GM19324 (cell line): ENCODE measurements around the gene FLYWCH1.
"Not testable (repeated sequence)": the region's sequence is repeated elsewhere in the genome, so short reads cannot be mapped to it uniquely, and the experiment has no call there.

Source experiments
- ATAC-seq: cut with Tn5 transposase; IDR thresholded peaks from one replicate; pipeline ENCODE4 v1.9.1; 2021; ENCODE audit warnings: mild to moderate bottlenecking, moderate library complexity; ENCODE audit not compliant: unreplicated experiment, low FRiP score

The FLYWCH1 gene

DNA sequence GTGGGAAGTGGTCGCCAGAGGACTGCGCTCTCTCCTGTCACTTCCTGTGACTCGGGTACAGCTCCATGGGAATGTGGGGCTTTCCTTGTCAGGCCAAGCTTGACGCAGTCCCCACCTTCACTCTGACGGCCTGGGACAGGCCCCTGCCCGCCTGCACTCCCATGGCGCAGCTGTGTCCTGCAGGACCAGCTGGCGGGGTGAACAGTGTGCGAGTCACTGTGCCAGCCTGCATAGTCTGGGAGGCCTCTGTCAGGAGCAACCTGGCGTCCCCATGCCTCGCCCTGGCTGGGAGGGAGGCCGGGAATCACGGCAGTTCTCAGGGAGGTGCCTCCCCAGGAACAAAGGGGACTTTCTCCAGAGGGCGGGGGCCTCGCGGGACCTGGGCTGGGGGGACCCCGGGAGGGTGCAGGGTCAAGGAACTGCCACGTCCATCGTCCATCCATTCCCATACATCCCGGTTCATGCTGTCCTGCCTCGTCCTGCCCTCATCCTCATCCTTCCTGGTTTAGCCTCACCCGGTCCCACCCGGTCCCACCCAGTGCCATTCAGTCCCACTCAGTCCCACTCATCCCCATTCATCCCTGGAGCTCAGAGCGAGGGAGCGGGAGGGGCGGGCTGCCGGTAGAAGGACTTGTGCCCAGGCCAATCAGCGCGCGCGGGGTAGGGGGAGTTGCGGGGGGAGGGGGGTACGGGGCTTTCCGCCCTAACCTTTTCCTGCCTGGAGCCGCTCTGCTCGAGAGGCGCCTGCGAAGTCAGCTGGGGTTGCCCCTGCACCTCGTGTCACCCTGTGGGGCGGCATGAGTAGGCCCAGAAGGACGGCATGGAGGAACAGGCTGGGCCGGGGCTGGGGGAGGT lies 13.4 kb downstream of the FLYWCH1 start:
- no peak for ATAC-seq

DNA sequence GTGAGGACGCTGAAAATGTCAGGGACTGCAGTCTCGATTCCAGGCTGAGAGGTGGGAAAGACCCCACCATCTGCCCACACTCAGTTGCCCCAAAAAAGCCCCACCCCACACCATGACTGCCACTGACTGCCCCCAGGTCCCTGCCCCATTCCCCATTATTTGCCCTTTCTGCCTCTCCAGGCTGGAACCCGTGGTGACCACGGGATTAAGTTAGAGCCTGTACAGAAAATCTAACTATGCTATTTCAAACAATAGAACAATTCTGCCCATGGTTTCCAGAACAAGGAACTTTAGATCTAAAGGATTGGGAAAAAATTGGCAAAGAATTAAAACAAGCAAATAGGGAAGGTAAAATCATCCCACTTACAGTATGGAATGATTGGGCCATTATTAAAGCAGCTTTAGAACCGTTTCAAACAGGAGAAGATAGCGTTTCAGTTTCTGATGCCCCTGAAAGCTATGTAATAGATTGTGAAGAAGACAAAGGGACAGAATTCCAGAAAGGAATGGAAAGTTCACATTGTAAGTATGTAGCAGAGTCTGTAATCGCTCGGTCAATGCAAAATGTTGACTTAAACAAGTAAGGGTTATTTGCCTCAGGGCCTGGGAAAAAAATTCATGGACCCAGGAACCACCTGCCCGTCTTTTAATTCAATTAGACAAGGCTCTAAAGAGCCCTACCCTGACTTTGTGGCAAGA lies 14.4 kb downstream of the FLYWCH1 start:
- ATAC-seq: no peak

DNA sequence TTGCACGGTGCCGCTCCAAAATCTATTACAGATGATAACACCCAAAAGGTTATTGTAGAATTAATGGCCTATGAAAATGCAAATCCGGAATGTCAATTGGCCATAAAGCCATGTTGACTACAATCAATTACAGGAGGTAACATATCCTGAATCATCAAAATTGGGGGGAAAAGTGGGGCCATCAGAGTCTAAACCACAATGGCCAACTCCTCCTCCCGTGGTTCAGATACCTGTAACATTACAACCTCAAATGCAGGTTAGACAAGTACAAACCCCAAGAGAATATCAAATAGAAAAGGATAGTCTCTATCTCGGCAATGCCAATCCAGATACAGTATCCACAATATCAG lies 14.9 kb downstream of the FLYWCH1 start:
- ATAC-seq: no peak

DNA sequence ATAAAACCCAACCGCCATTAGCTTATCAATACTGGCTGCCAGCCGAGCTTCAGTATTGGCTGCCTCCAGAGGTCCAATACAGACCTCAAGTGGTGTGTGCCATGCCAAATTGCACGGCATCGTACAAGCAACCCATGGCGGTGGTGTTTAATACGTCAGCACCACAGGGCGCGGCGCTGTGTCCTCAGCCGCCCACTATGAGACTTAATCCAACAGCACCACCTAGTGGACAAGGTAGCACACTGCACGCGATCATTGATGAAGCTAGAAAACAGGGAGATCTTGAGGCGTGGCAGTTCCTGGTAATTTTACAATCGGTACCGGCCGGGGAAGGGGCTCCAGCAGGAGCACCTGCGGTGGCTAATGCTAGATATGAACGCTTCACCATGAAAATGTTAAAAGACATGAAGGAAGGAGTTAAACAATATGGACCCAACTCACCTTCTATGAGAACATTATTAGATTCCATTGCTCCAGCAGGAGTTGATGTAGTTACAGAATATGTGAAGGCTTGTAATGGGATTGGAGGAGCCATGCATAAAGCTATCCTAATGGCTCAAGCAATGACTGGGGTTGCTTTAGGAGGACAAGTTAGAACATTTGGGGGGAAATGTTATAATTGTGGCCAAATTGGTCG lies 15.4 kb downstream of the FLYWCH1 start:
- peak; percentile 57 for ATAC-seq

DNA sequence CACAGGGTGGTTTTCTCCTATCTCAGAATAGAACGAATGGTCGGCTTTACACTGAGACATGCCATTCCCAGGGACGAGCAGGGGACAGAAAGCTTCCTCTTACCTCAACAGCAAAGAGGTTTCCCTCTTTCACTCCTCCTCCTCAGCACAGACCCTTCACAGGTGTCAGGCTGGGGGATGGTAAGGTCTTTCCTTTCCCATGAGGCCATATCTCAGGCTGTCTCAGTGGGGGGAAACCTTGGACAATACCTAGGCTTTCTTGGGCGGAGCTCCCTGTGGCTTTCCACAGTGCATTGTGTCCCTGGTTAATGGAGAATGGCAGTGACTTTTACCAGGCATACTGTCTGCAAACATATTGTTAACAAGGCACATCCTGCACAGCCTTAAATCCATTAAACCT lies 16.4 kb downstream of the FLYWCH1 start:
- ATAC-seq: not testable (repeated sequence)

DNA sequence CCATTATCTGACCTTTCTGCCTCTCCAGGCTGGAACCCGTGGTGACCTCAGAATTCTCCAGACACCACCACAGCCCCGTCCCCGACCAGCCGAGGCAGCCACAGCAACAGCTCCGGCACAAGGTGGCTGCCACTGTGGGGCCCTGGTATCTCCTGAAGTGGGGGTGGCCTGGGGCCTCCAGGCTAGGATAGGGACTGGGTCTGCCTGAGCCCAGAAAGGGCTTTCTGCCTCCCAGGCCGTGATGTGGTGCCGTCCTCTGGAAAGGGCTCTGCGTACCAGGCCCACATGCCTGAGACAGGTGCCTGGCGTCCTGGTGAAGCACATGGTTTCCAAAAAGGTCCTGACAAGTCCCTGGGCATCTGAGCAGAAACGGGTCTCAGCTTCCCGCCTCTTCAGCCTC lies 17.1 kb downstream of the FLYWCH1 start:
- ATAC-seq: no peak

DNA sequence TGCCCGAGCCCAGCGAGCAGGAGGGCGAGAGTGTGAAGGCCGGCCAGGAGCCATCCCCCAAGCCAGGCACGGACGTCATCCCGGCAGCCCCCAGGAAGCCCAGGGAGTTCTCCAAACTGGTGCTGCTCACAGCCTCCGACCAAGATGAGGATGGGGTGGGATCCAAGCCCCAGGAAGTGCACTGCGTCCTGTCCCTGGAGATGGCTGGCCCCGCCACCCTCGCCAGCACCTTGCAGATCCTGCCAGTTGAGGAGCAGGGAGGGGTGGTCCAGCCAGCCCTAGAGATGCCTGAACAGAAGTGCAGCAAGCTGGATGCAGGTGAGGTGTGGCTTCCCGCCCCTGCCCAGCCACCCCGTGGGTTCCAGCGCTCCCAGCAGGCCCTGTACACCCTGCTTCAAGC lies 18.0 kb downstream of the FLYWCH1 start:
- no peak for ATAC-seq

DNA sequence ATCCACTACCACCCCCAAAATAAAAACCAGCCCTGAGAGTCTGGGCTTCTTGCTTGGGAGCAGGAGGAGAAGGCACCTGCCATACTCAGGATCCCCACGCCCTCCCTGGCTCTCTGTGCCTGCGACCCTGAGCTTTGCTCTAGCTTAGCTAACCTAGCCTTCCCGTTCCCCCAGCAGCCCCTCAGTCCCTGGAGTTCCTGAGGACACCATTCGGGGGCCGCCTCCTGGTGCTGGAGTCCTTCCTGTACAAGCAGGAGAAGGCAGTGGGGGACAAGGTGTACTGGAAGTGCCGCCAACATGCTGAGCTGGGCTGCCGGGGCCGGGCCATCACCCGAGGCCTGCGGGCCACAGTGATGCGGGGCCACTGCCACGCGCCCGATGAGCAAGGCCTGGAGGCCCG lies 18.5 kb downstream of the FLYWCH1 start:
- ATAC-seq: no peak

DNA sequence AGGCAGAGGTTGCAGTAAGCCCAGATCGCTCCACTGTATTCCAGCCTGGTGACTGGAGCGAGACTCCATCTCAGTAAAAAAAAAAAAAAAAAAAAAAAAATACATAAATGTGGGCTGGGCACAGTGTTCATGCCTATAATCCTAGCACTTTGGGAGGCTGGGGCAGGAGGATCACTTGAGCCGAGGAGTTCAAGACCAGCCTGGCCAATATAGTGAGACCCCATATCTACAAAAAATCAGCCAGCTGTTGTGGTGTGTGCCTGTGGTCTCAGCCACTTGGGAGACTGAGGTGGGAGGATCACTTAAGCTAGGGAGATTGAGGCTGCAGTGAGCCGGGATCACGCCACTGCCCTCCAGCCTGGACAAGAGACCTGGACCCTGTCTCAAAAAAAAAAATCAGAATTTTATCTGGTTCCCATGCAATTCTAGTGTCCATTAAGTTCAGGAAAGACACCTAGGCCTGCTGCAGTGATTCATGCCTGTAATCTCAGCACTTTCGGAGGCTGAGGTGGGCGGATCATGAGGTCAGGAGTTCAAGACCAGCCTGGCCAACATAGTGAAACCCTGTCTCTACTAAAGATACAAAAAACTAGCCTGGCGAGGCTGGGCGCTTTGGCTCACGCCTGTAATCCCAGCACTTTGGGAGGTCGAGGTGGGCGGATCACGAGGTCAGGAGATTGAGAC lies 19.6 kb downstream of the FLYWCH1 start:
- ATAC-seq: not testable (repeated sequence)

DNA sequence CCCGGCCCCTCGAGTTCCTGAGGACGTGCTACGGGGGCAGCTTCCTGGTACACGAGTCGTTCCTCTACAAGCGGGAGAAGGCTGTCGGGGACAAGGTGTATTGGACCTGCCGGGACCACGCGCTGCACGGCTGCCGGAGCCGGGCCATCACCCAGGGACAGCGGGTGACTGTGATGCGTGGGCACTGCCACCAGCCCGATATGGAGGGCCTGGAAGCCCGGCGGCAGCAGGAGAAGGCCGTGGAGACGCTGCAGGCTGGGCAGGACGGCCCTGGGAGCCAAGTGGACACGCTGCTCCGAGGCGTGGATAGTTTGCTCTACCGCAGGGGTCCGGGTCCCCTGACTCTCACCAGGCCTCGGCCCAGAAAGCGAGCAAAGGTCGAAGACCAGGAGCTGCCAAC lies 21.4 kb downstream of the FLYWCH1 start:
- no peak for ATAC-seq

DNA sequence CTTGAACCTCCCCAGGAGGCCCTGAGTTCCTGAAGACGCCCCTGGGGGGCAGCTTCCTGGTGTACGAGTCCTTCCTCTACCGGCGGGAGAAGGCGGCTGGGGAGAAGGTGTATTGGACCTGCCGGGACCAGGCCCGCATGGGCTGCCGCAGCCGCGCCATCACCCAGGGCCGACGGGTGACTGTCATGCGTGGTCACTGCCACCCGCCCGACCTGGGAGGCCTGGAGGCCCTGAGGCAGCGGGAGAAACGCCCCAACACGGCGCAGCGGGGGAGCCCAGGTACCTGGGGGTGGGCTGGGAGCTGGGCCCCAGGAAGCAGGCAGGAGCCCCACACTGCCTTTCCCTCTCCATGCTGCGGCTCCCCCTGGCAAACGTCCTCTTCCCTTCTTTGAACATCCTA lies 22.0 kb downstream of the FLYWCH1 start:
- no peak for ATAC-seq

DNA sequence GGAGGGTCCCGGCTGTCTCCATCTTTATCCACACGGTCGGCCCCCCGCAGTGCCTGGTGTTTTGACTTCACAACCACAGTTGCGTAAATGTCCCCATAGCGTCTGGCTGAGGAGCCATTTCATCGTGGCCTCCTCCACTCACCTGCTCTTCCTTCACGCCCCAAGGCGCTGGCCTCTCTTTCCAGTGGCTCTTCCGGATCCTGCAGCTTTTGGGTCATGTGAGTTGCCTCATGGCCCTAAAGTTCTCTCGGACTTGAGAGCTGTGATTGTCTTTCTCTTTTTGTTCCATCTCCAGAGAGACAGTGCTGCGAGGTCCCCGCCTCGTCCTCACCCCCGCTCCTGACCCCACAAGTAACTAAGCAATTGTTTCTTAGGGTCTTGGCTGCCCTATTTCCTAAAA lies 22.7 kb downstream of the FLYWCH1 start:
- no peak for ATAC-seq

DNA sequence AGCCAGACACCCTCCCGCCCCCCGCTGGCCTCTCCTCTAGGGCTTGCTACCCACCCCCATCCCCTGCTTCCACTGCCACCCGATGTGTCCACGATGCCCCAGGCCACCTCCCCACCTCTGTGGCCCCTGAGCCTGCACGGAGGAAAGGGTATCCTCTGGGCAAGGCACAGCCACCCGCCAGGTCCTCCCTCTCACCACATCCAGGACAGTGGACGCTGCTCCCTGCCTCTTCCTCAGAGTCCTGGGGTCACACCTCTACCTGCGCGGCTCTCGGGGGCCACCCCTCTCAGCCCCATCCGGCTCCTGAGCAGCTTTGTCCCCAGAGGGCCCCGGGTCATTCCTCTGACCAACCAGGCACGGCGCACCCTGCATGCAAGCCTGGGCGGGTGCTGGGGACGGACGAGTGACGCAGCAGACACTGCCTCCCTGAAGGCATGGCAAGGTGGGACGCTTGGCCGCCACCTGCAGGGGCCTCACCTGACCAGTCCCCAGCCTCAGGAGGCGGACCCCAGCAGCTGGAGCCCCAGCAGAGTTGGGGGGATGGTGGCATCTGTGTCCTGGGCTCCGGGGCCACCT lies 24.8 kb downstream of the FLYWCH1 start:
- ATAC-seq: no peak

DNA sequence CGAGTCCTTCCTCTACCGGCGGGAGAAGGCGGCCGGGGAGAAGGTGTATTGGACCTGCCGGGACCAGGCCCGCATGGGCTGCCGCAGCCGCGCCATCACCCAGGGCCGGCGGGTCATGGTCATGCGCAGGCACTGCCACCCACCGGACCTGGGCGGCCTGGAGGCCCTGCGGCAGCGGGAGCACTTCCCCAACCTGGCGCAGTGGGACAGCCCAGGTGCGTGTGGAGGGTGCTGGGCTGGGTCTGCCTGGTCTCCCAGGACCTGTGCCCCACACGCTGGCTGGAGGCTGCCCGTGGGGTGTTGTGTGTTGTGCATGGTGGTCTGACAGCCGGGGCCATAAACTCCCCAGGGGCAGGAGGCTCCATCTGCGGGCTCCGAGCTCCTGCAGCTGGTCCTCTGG lies 25.4 kb downstream of the FLYWCH1 start:
- ATAC-seq: no peak

DNA sequence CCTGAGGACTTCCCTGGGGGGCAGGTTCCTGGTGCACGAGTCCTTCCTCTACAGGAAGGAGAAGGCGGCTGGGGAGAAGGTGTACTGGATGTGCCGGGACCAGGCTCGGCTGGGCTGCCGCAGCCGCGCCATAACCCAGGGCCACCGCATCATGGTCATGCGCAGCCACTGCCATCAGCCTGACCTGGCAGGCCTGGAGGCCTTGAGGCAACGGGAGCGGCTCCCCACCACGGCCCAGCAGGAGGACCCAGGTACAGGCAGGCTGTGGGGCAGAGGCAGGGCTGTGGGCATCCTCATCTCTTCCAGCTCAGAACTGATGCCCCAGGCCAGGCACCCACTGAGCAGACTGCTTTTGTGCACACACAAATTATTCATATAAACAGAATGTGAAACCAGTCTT lies 26.5 kb downstream of the FLYWCH1 start:
- no peak for ATAC-seq

DNA sequence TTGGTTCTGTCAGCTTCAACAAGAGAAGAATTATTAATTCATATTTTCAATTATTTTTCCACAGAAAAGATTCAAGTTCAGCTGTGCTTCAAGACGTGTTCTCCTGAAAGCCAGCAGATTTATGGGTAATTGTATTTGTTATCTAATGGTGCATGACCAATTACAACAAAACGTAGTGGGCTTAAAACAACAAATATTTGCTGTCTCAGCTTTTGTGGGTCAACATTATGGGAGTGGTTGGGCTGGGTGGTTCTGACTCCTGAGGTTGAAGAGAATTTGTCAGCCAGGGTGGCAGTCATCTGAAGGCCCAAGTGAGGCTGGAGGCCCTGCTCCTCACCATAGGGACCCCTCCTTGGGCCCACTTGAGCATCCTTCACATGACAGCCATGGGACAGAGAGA lies 28.2 kb downstream of the FLYWCH1 start:
- no peak for ATAC-seq

DNA sequence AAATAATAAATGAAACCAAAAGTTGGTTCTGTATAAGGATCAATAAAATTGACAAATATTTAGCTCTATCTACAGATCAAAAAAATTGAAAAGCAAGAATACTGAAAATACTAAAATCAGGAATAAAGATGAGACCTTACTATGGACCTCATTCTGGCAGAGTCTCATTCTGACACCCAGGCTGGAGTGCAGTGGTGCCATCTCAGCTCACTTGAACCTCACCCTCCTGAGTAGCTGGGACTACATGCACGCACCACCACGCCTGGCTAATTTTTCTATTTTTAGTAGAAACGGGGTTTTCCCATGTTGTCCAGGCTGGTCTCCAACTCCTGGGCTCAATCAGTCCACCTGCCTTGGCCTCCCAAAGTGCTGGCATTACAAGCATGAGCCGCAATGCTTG lies 30.3 kb downstream of the FLYWCH1 start:
- no peak for ATAC-seq

DNA sequence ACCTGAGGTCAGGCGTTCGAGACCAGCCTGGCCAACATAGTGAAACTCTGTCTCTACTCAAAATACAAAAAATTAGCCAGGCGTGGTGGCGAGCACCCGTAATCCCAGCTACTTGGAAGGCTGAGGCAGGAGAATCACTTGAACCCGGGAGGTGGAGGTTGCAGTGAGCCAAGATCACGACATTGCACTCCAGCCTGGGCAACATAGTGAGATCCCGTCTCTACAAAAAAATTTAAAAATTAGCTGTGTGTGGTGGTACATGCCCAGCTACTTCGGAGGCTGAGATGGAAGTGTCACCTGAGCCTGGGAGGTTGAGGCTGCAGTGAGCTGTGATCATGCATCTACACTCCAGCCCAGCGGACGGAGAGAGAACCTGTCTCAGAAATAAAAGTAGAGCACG lies 32.0 kb downstream of the FLYWCH1 start:
- not testable (repeated sequence) for ATAC-seq

DNA sequence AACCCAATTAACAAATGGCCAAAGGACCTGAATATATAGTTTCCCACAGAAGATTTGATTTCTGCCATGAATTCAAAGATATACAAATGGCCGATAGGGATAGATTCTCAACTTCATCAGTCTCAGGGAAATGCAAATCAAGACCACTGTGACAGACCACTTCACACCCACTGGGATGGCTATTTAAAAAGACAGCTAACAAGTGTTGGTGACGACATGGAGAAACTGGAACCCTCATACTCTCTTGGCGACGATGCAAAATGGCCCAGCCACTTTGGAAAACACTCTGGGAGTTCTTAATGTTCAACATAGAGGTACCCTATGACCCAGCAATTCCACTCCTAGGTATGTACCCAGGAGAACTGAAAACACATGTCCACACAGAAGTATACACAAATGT lies 34.9 kb downstream of the FLYWCH1 start:
- no peak for ATAC-seq

DNA sequence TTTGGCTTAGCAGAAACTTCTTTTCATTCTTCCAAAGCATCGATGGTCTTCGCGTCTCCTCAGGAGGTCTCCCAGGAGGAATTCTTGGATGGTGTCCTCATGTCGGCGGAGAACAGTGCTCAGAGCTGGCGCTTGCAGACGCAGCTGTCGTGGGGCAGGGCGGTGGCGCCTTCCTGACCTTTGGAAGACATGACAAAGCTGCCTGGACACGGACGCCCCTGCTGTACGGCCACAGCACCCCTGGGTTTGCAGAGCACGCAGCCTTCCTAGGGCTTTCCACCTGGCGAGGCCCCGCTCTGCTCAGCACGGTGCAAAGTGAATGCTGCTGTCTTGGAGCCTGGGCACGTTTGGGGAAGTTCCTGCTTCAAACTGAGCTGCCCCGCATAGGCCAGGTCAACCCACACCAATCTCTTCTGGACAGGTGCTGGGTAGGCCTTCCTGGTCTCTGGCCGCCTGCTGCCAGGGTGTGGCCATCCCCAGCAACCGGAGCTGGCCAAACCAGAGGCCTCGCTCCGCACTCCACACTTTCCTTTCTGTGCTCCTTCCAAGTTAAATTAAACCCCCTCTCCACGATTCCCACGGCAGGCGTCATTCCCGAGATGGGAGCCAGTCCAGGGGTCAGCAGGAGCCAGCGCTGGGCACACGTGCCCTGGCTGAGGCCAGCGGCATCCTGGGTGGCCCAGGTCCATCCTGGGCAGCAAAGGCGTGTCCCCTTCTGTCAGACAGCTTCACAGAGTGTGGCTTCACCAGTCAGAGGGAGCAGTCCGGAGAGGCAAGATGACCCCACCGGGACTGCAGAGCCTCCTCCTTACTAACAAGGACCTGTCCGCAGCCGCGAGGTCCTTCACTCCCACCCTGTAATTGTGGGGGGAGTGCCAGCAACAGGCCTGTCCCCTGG lies 37.3 kb downstream of the FLYWCH1 start:
- ATAC-seq: no peak
